Left renal pelvis (tissue), 4 donors: ENCODE measurements around the gene ZFYVE27. TPM values are rescaled to one million over a fixed set of nuclear protein-coding genes. Genes with fewer than 3 reads are reported as not detected.

Experiments used
- DNase-seq, 4 donors: peaks; one replicate each; pipeline ENCODE4 v3.0.0-alpha.2; 2013; ENCODE audit warnings: low read depth in 4 of 4, low spot score in 3 of 4
- polyA plus RNA-seq, 4 donors: library from polyadenylated mRNA; unstranded; fragments of 120-200 nt; gene quantifications; one replicate each; pipeline ENCODE4 v1.2.1, GENCODE V29; 2013; ENCODE audit not compliant: insufficient read length in 4 of 4

The ZFYVE27 gene
- polyA plus RNA-seq, 4 donors = 18.0 to 37.6 (median 22.1) TPM

DNA sequence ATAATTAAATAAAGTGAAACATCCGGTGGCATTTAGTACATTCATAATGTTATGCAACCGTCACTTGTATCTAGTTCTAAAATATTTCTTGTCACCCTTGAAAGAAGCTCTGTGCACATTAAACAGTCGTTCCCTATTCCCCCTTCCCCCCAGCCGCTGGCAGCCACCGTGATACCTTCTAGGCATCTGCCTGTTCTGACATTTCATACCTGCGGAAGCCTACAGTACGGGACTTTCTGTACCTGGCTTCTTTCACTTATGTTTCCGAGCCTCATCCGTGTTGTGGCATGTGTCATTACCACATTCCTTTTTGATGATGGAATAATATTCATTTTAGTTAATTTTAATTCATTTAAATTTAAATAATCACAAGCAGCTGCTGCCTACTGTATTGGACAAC, 48.8 kb downstream of the ZFYVE27 start:
- no peak for DNase-seq

DNA sequence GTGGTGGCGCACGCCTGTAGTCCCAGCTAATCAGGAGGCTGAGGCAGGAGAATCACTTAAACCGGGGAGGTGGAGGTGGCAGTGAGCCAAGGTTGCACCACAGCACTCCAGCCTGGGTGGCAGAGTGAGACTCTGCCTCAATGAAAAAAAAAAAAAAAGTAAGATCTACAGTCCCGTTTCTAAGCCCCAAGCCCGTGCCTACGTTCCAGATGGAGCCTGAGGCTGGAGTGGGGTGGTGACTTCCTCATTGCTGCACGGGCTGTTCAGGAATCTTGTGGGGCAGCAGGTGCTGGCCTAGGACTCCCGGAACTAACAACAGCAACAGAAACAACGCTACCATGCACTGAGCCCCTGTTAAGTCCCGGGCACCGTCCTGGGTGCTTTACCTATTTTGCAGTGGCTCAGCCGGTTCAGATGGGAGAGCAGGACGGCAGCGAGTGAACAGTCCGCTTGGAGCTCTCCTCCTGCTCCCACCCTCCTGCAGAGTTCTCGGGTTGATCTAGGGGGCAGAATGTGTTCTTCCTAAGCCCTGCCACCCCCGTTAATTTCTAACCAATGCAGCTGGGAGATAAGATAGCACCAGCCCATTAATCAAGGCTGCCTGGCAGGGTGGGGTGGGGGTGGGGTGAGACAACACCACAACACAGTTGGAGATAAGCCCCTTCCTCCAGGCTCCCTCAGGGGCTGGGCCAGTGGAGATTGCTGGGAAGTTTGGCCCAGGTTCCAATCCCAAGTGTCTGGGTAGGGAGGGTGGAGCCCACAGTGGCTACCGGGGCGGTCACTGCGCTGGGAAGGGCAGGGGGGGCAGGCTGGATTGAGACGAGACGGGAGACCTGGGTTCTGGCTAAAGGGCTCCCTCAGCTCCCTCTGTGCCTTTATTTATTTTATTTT, 51.9 kb downstream of the ZFYVE27 start:
- no peak for DNase-seq

DNA sequence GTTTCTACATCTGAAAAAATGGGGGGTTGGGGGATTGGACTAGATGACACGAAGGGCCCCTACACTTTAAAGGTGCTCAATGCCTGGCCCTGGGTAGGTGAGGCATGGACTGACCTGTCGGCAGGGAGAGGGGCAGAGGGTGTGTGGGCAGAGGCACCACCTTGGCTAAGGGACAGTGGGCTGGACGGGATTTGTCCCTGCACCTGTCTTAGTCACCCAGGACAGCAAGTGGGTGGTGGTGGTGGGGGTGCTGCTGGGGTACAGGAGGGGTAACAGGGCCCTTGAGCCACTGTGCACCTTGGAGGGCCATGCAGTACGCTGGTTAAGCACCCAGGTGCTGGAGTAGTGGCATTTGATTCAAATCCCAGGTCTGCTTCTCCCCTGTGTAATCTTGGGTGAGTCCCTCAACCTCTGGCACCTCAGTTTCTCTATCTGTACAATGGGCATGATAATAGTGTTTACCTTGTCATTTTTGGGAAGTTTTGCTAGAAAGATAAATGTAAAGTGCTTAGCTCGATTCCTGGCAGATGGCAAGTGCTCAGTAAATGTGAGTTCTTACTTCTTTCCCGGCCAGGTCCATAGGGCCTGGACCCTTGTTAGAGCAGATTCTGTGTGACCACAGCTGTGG, 53.0 kb downstream of the ZFYVE27 start:
- DNase-seq = no peak

DNA sequence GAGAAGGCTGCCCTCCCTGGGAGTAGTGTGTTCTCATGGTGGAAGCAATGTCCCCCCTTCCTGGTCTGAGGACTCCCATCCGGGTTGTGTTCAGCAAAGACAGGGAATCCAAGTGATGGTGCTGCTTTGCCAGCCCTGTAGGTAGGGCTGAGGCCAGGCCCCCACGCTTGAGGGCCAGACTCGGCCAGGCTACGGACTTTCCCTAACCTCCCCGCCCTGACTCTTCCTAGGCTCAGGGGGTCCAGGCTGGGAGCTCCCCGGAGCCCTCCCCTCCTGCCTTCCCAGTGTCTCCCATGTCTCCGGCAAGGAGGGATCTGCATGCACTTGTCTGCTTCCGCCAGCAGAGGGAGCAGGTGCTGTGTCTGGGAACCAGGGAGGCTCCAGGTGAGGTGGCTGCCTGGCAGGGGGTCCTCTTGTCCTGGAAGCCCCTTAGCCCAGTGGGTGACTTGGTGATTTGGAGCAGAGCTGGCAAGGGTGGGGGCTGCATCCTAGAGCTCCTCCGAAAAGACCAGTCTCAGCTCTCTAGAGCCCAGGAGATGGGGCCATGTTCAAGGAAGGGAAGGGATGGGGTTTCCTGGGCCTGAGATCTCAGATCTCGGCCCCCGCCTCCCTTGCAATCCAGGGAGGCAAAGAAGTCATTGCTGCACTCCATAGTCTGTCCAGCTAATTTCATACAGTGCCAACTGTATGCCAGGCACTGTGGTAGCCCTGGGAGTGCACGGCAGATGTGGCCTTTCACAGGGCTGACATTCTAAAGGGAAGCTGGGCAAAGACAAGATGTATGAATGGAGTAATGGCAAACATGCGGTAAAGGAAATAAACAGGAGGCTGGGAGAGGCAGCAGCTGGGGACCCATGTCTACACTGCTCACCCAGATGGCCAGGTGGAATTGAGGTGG, 55.1 kb downstream of the ZFYVE27 start:
- DNase-seq = no peak

DNA sequence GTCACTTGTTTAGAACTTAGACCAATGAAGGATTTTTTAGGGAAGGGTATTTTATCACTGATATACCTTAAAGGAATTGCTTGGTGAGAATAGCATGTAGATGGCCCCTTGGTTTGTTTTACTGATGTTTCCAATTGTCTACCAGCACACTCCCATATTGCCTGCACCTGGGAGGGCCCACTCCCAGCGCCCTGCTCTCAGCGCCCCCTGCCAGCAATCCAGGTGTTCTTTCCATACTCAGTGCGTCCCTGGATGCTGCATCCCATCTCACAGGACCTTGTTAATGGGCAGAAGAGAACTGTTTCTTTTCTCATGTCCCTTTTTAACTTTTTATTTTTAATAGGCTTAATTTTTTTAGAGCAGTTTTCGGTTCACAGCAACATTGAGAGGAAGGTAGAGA, 59.0 kb downstream of the ZFYVE27 start:
- DNase-seq = no peak

DNA sequence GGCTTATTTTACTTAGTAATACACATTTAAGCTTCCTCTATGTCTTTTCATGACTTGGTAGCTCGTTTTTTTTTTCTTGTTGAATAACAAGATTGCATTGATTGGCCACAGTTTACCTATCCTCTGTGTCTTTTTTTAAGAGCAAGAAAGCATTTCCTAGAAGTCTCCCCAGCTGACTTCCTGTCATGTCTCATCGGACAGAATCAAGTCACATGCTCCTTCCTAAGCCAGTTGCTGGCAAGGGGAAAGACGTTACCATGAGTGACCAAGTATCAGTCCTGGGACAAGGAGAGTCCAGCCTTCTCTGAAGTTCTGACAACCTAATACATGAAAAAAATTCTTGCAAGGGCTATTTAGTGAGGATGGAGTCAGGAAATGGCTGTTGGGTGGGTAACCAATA, 59.7 kb downstream of the ZFYVE27 start:
- DNase-seq = no peak

DNA sequence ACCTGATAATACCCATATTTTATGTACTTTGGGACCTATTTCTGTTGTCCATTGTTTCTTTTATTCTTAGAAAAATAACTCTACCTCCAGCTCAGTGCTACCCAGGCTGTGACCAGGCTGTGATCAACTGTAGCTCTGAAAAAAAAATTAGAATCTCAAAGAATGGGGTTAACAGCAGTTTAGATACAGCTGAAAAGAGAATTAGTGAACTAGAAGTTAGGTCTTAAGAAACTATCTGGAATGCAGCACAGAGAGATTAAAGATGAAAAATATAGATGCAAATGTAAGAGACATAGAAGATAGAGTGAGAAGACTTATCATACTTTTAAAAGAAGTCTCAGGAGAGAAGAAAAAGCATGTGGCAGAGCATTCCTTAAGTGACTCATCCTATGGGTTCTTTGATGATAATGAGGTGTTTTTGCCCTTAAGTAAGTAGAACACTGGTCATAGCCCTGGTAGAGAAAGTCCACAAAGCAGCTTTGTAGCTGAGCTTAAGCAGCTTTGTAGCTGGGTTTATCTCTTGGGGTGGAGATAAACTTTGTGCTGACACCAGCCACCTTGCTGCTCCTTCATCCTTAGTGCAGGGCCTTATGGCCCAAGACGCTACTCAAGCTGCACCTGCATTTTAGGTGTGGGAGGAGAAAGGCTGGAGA, 62.2 kb downstream of the ZFYVE27 start:
- no peak for DNase-seq

DNA sequence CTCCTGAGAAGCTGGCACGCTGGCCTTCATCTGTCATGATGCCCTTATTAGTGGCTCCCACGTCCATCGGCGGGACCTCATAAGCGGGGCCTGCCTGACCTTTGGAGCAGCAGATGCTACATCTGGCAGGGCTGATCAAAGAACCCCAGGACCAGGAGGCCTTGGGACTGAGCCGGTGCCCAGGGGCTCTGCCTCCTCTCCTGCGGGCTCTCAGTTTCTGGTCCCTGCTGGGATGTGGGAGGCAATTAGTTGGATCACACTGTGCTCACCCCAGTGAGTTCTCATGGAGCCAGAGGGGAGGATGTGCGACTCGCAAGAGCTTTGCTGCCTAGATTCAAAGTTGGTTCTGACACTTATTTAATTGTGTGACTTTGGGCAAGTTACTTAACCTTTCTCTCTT, 63.5 kb downstream of the ZFYVE27 start:
- DNase-seq = no peak

DNA sequence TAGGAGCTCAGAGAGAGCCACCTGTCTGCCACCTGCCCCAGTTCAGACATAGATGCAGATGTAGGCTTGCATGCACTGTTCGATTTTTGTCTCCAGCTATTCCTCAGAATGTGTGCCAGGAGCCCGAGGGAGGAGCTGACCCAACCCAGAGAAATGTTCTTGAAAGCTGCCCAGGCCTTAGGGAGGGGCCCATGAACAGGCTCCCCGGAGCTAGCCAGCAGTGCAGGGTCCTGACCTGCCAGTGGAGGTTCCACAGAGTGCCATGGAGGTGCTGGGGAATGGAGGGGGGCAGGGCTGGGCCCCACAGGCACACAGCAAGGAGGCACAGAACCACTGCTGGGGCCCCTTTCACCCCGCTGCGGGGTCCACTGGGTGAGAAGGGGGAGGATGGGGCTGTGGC, 64.5 kb downstream of the ZFYVE27 start:
- no peak for DNase-seq

DNA sequence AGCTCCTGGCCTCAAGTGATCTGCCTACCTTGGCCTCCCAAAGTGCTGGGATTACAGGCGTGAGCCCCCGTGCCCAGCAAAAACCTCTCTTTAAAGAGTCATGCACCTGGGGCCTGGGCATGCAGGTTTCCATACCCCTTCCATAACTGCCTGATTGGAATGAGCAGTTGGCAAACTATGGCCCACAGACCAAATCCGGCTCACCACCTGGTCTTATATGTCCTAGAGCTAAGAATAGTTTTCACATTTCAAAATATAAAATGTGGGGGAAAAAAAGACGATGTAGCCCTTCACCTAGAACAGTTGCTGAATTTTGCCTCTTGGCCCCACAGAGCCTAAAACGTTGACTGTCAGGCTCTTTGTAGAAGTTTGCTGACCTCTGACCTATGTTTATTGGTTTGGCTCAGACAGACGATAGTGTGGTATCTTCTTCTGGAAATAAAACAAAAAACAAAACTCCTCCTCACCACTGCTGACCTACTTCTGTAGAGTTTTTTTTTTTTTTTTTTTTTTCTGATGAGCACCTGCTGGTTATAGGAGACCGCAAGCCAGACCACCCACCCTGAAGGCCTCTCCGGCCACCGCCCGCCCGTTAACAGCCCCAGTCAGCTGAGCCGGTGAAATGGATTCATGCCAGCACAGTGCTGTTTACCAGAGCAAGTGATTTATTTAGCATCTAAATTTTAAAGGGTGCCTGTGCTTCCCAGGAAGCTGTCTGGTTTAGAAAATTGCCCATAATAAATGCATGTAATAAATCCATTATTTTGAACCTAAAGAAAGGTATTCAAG, 68.4 kb downstream of the ZFYVE27 start:
- DNase-seq = no peak

DNA sequence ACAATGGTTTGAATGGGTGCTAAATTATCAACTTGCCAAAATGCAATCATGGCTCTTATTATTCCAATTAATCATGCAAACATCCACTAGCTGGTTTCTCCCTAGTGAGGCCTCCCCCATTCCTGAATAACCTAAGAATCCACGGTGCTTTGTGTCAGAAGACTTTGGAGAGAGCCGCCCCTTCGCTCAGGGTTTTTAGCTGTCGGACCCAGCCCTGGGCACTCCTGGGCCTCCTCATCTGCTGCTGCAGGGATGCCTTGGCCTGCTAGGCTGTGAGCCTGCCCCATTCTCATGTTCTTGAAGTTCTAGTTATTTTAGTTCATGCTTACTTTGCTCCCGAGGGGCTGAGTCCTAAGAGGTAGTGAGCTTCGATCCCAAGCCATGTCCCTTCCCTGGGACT, 69.0 kb downstream of the ZFYVE27 start:
- no peak for DNase-seq

DNA sequence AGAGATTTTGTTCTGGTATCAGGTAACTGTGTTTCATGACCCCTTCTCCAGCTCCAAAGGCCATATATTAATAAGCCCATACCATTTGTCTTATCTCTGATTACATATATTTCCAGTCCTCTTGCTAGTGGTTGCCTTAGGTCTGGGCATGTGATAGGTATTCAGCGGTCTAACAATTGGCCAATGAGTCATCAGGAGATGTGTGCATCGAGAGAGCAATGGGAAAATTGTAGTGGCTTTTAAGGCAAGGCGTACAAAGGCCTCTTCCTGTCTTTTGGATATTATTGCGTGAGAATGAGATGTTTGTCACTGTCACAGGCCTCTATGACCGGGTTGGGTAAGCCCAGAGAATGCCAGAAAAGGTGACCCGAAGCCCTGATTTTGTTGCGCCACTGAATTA, 73.5 kb downstream of the ZFYVE27 start:
- no peak for DNase-seq

Other genes starting within 250 kb of the ZFYVE27 start
- gene MMS19, start 238.7 kb upstream of the ZFYVE27 start, polyA plus RNA-seq = 100 to 1,000 TPM in 1 of 4 donors, 10 to 100 TPM in 3; 69.6 to 107 (median 88.2) TPM
- gene UBTD1, start 238.2 kb upstream of the ZFYVE27 start, polyA plus RNA-seq = 10 to 100 TPM in 1 of 4 donors, 1 to 10 TPM in 3; 6.2 to 12.7 (median 6.7) TPM
- under 1 TPM; 0.40 to 0.49 (median 0.44) TPM for gene ANKRD2, start 164.3 kb upstream of the ZFYVE27 start, polyA plus RNA-seq
- gene HOGA1, start 152.7 kb upstream of the ZFYVE27 start, polyA plus RNA-seq = 10 to 100 TPM in 3 of 4 donors, 1 to 10 TPM in 1; 1.2 to 55.6 (median 39.0) TPM
- under 1 TPM in 2 of 4 donors, not detected in 2; 0.45 to 0.73 TPM for gene C10orf62, start 147.4 kb upstream of the ZFYVE27 start, polyA plus RNA-seq
- 10 to 100 TPM; 17.9 to 28.9 (median 20.9) TPM for gene MORN4, start 103.6 kb upstream of the ZFYVE27 start, polyA plus RNA-seq
- gene PI4K2A, start 96.5 kb upstream of the ZFYVE27 start, polyA plus RNA-seq = 10 to 100 TPM; 17.3 to 19.7 (median 19.4) TPM
- 1 to 10 TPM; 4.1 to 5.9 (median 5.1) TPM for gene AVPI1, start 49.9 kb upstream of the ZFYVE27 start, polyA plus RNA-seq
- gene MARVELD1, start 23.4 kb upstream of the ZFYVE27 start, polyA plus RNA-seq = 100 to 1,000 TPM in 1 of 4 donors, 10 to 100 TPM in 3; 46.5 to 121 (median 49.1) TPM
- gene SFRP5, start 34.9 kb downstream of the ZFYVE27 start, polyA plus RNA-seq = under 1 TPM; 0.11 to 0.68 (median 0.19) TPM
- gene GOLGA7B, start 112.7 kb downstream of the ZFYVE27 start, polyA plus RNA-seq = 1 to 10 TPM in 1 of 4 donors, under 1 TPM in 3; 0.15 to 1.2 (median 0.67) TPM